Head of caudate nucleus (tissue), 42 donors: ENCODE results near the gene THAP6.

ENCODE experiments used
- DNase-seq, 42 donors: peaks; one replicate each; pipeline versions ENCODE4 v3.0.0 to v3.0.0-alpha.2; 2020 to 2021; ENCODE audit warnings: mixed read lengths in 7 of 42
- intact Hi-C: fragments of 100-400 bp; cut with DNase I; formaldehyde crosslinking; loops from one replicate; pipeline ENCODE4 v1.15.0; 2022

Gene THAP6

DNA sequence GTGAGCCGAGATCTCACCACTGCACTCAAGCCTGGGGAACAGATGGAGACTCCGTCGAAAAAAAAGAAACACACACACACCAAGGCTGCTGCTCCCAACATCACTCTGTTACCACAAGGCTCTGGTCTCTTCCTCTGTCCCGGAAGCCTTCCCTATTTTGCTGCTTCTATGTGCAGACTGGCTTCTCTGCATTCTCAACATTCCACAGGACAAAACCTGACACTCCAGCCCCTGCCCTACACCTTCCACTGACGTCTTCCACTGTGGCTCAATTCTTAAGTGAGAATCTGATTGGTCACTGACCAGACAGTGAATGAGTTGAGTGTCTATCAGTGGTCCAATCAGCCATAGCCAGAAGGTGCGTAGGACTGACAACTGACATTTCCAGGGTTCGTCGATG lies 47.5 kb downstream of the THAP6 start:
- no peak for DNase-seq
- intact Hi-C loops = no loop called here

DNA sequence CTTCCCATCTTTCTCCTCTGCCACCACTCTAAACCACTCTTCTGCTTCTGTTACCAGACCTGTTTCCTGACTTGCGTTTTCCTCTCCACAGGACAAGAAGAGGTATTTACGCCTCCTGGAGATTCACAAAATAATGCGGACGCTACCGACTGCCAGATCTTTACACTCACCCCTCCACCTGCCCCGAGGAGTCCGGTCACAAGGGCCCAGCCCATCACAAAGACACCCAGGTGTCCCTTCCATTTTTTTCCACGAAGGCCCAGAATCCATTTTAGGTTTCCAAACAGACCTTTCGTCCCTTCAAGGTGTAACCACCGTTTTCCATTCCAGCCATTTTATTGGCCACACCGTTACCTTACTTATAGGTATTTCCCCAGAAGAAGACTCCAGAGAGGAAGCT lies 49.8 kb downstream of the THAP6 start:
- intact Hi-C loops = no loop called here
- DNase-seq = no peak

DNA sequence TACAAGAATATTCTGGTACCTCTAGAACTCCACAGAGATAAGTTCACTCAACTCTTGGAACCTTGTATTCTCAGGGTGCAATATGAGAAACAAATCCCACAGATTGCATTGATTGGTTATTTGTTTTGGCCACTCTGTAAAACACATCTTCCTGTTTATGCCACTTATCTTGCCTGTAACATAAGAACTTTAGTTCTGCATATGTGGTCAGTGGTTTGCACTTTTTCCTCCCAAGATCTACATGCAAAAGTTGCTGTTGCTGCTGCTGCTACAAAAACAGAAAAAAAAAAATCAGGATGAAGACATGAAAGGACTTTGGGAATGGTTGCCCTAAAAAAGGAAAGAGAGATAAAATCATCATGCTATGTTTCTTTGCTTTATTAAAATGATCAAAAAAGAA lies 51.2 kb downstream of the THAP6 start:
- DNase-seq = no peak
- intact Hi-C loops = no loop called here

DNA sequence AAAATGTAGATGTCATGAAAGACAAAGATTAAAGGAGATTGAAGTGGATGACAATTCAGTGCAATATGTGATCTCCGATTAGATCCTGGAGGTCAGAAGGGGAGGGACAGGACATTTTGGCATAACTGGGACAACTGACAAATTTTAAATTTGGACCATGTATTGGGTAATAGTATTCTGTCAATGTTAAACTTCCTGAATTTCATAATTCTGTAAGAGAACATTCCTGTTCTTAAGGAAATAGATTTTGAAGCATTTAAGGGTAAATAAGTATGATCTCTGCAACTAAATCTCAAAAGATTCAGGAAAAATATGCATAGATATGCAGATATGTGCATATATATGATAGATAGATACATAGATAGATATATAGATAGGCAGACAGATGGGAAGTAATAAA lies 52.6 kb downstream of the THAP6 start:
- intact Hi-C loops = no loop called here
- no peak for DNase-seq

DNA sequence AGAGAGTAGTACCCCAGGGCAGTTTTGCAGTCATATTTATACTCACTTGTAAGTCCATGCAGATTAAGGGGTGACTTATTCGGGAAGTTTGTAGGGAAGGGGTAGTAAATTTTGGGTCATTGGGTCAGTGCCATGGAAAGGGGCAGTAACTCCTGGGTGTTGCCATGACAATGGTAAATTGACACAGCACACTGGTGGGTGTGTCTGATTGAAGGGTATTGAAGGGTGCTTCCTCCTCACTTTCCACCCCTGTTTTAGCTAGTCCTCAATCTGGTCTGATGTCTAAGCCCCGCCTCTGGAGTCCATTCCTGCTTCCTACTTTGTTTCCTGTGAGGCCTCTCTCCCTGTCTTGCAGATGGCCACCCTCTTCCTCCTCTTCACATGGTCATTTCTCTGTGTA lies 53.5 kb downstream of the THAP6 start:
- no peak for DNase-seq
- intact Hi-C loops = no loop called here
